Dedifferentiated amniotic fluid mesenchymal stem cell (primary cell): ENCODE measurements around the gene GTF3C4.
"Not testable (repeated sequence)": the region's sequence is repeated elsewhere in the genome, so short reads cannot be mapped to it uniquely, and the experiment has no call there.

Source experiments
- DNase-seq: peaks from one replicate; pipeline ENCODE4 v3.0.0-alpha.2; 2016; ENCODE audit errors: extremely low spot score

Gene GTF3C4

DNA sequence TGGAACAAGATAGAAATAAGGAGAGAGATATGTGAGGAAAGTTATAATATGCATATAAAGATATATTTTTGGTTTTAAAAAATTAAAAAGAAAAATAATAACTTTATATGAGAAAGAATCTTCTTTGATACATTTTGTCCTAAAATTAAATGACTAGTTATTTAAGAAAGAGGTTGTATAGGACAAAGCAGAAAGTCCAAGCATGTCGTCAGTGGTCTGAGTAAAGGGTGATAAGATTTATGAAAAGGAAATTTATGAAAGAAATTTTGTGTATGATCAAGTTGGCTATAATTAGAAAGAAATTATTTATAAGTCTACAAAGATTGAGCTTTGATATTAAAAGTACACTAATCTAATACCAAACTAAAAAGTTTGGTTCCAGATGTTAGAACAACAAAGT, 32.0 kb downstream of the GTF3C4 start:
- DNase-seq: no peak

DNA sequence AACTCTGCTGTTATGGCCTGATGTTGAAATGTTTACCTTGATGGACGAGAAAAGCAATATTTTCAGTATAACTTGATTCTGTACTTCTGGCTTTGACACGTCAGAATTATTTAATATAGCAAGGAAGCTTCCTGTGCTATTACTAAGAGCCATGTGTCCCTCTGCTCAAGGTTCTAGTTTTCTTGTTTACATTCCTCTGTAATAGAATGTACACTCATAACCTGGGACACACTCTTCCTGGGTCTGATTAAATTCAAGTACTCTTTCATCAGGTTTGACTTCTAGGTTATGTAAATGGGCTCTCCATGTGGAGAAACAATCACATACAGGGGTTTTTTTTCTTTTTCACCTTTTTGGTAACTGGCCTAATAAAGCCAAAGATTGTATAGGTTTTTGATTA, 33.1 kb downstream of the GTF3C4 start:
- DNase-seq: no peak

DNA sequence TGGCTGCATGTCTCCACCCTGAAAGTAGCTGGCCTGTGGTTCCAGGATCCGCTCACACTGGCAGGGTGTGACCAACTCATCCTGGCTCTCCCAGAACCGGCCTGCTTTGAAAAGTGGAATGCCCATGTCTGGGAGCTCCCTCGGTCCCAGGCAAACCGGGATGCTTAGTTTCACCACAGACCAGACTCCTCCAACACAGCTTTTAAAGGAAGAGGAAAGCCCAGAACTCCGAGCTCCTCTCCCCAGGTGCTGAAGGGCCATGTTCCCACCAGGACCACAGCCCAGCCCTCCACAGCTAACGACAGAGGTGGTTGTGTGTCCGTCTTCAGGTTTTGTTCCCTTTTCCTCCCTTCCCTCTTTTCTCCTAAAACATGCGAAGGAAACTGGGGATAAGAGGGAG, 38.0 kb downstream of the GTF3C4 start:
- no peak for DNase-seq

DNA sequence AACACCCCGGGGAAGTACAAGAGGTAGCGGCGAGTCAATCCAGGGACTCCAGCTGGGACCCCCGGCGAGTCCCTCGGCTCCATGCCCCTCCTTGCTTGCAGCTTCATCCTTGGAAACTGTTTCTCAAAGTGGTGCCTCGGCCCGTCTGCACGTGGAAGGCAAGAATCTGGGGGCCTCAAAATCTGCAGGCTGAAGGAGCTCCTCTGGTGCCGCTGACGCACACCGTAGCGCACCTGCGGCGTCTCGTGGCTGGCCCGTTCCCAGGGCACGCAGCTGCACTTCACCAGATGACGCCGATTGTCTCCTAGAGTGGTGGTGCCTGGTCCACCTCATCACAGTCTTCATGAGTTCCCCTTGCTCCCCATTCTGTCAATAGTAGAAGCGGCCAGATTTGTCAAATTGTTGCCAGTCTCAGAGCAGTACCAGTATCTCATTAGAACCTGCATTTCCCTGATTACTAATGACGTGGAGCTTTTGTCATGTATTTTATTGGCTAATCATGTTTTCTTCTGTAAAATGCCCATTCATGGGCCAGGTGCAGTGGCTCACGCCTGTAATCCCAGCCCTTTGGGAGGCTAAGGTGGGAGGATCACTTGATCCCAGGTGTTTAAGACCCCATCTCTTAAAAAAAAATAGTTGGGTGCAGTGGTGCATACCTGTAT, 38.6 kb downstream of the GTF3C4 start:
- DNase-seq: no peak

DNA sequence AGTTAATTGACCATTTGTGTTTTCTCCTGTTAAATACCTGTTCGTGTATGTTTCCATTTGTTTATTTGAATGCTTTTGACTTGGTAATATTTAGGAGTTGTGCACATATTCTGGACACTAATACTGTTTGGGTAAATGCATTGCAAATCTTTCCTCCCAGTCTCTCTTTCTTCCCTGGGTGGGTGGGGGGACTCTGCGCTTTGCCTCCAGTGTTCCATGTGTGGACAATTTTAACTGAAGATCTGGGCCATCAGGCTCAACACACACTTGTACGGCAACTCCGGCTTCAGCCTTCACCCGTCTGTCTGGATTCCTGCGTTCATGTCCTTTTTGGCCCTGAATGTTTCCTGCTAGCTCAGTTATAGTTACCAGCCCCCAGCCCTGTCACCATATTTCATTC, 40.1 kb downstream of the GTF3C4 start:
- no peak for DNase-seq

DNA sequence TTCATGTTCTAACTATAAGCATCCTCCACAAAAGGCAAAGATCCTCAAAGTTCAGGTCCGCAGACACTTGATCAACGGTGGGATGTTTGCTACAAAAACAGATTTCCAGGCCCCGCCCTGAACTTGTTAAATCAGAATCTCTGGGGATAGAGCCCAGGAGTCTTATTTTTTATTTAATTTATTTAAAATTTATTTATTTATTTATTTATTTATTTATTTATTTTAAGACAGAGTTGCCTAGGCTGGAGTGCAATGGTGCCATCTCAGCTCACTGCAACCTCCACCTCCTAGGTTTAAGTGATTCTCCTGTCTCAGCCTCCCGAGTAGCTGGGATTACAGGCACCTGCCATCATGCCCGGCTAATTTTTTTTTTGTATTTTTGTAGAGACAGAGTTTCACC, 40.9 kb downstream of the GTF3C4 start:
- DNase-seq: not testable (repeated sequence)

DNA sequence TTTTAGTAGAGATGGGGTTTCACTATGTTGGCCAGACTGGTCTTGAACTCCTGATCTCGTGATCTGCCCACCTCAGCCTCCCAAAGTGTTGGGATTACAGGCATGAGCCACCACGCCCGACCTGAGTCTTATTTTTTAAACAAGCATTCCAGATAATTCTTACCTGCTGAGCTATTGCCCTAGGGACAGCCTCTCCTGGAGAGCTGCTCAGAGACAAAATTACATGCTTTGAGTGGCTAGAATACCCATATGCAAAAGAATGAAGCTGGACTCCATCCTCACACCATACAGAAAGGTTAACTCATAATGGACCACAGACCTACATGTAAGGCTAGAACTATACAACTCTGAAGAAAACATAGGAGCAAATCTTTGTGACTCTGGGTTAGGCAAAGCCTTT, 41.6 kb downstream of the GTF3C4 start:
- DNase-seq: no peak

DNA sequence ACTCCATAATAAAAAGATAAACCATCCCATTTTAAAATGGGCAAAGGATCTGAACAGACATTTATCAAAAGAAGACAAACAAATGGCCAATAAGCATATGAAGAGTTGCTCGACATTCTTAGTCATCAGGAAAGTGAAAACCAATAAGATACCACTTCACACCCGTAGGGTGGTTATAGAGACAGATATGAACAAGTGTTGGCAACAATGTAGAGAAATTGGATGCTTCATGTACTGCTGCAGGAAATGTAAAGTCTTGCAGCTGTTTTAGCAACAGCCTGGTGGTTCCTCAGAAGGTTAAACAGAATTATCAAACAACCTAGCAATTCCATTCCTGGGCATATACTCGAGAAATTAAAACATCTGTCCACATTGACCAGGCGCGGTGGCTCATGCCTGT, 42.5 kb downstream of the GTF3C4 start:
- no peak for DNase-seq

DNA sequence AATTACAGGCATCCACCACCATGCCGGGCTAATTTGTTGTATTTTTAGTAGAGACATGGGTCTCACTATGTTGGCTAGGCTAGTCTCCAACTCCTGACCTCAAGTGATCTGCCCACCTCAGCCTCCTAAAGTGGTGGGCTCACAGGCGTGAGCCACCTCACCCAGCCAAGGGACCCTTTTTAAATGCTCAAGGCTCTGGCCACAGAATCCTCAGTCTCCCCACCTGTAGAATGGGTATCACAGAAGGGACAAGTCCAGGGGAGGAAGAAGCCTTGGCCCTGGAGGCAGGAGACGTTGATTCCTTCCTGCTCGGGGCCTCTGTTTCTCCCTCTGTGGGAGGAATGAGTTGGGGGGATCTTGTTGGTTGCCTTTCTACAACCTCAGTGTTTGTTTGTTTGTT, 45.7 kb downstream of the GTF3C4 start:
- no peak for DNase-seq

DNA sequence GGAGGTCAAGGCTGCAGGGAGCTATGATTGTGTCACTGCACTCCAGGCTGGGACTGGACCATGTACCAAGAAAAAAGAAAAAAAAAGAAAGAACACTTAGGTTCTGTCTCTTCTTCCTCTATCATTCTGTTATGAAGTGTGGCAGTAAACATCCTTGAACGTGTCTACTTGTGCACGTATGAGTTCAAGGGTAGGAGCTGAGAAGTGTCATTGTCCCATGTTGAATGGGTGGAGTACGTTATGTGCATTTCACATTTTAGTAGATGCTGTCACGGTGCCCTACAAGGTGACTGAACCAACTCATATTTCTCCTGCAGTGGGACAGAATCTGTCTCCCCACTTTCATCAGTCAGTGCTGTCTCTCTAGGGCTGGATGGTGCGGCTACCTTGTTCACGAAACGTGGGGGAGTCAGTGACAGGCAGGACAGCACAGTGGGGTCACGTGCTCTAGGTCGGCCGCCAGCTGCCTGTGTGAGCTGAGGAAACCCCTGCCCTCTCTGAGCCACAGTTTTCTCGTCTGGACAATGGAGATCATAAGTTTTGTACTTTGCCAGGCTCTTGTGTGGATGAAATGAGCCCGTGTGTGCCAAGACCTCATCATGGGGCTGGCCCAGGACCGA, 47.2 kb downstream of the GTF3C4 start:
- no peak for DNase-seq

DNA sequence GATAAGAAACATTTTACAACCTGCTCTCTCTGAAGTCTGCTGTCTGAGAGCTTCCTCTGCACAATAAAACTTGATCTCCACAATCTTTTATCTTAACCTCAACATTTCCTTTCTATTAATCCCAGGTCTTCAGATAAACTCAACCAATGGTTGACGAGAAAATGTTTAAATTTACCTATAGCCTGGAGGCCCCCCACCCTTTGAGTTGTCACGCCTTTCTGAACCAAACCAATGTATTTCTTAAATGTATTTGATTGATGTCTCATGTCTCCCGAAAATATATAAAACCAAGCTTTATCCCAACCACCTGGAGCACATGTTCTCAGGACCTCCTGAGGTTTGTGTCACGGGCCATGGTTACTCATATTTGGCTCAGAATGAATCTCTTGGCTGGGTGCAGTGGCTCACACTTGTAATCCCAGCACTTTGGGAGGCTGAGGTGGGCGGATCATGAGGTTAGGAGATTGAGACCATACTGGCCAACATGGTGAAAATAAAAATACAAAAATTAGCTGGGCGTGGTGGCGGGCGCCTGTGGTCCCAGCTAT, 48.2 kb downstream of the GTF3C4 start:
- not testable (repeated sequence) for DNase-seq

DNA sequence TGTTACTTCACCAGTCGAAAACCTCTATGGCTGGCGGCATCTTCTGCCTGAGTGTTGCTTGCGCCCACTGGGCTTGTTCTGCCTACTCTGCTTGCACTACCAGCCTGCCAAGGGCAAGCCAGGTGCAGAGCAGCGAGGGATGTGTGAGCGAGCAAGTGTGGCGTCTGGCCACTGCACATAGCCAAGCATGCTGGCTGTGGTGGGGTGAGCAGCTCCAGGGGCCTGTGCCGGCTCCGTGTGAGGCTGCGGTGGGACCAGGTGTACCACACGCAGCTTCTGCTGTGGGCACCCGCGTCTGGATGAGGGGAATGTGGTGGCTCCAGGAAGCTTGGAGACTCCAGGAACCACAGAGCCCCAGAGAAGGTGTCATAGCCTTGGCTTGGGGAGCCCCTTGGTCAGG, 51.4 kb downstream of the GTF3C4 start:
- DNase-seq: no peak

DNA sequence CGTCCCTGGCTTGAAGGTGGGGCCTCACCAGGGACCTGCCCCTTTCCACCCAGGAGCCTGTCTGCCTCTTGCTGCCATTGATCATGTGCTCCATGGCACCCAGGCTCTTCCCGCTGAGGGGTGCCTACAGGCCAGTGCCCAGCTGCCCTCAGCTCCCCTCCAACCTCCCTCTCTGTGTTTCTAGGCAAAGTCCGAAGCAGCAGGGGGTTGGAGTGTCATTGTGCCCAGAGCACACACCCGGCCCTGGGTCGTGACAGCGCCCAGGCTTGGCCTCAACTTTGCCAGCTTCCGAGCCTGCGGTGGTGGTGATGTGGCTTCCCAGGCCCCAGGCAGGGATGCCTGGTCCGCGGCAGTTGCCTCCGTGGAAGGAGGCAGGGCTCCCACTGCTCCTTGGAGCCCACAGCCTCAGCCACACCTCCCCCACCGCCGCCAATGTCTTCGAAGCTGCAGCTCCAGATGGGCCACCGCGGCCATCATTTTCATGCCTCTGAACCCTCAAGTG, 52.4 kb downstream of the GTF3C4 start:
- DNase-seq: no peak

DNA sequence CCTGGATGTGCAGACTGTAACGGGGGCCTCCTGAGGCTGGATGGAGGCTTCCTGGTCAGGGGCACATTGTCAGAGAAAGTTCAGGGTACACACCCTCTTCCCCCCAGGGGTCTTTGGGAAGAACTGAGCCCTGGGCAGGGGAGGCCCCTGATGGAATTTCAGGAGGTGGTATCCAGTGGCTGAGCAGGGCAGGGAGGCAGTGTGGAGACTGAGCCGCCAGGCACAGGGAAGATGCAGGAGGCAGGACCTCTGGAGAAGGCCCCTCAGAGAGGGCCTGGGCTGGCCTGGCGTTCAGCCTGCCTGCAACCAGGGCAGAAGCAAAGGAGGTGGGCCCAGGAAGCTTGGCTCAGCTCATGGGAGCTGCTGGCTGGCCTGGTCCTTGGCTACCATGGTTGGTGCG, 53.5 kb downstream of the GTF3C4 start:
- no peak for DNase-seq

DNA sequence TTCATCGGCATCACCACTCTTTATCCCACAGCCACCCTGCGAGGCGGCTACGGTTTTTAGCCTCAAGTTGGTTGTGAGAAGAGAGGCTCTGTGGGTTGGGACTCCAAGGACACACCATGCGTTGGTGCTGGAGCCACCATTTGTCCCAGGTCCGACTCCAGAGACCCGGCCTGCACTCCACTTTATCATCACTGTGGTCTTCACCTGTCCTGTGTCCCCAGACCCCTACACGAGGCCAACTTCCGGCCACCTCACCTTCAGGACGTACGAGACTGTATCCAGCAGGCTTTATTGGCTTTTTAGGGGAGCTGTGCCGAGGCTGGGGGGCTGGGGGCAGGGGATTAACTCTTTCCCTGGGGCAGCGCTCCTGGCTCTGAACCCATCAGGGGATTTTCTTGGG, 55.0 kb downstream of the GTF3C4 start:
- DNase-seq: no peak

DNA sequence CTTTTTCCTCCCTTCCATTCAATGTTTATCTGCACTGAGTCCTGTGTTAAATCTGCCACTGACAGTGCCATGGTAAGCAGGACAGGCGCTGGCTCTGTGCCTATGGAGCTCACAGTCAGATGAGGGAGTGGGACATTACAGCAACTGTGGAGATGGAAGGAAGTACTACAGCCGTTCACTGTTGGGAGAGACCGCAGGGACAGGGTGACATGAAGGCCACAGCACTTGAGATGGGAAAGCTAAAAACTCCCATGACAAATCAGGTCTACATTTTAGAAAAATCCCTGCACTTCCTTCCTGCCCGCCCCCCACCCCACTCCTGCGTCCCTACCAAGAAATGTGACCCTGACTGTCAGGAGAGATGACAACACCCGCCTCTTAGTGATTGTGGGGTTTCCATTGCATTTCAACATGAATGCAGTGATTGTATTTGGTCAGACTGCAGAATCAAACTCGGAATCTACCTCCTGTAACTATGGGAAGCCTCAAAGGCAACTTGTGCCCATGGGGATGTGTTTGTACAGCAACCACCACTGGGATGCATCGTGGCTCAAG, 56.4 kb downstream of the GTF3C4 start:
- no peak for DNase-seq

DNA sequence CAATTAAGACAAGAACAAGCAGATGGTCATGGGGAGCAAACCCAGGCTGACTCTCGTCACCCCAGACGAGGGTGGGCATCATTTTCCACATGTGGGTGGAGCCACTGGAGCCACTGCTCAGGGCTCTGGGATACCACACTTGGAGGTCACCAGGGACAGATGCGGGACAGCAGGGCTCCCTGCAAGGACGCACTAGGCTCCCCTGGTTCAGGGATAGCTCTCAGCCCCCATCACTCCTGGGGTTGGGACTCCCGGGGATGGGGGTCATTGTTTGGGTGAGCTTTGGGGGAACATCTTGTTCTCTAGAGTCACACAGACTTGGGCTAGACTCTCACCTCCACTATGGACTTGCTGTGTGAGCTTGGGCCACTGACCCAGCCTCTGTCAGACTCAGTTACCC, 57.8 kb downstream of the GTF3C4 start:
- DNase-seq: no peak

DNA sequence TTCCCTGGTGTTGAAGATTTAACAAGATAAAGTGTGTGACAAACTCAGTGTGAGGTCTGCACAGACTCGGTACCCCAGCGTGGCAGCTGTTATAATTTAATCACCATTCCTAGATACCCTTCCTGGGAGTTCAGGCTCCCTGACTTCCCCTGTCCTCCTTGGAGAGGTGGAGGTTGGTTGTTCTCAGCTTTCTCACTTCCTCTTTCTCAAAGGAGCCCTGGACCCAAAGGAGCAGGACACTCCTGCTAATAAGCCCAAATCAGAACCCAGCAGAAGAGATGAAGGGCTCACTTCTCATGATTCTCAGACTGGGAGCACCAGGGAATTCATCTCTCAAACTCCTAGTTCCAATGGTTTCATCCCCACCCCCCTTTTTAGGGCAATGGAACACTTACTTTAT, 58.2 kb downstream of the GTF3C4 start:
- DNase-seq: no peak

DNA sequence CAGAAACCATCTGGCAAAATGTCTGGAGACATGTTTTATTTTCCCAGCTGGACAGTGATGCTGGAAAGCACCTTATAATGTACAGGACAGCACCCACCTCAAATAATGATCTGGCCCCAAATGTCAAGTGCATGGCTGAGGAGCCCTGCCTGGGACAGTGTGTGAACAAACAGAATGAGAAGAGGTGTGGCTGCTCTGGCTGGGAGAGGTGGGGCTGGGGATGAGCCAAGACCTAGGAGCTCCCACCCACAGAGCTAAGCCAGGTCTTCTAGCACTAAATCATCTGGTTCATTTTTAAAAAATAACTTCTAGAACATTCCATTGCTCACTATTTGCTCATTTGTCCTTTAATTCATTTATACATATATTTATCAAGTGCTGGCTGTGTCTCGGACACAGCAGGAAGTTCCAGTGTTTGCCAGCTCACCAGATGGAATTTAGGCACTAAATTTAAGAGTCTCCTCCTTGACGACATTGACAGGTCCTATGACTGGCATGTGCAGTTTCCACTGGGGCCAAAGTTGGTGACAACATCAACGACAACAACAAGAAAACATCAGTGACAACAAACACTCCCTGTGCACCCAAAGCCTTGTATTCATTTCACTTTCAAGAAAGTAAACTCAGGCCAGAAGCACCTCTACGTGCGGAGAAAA, 59.1 kb downstream of the GTF3C4 start:
- DNase-seq: no peak

DNA sequence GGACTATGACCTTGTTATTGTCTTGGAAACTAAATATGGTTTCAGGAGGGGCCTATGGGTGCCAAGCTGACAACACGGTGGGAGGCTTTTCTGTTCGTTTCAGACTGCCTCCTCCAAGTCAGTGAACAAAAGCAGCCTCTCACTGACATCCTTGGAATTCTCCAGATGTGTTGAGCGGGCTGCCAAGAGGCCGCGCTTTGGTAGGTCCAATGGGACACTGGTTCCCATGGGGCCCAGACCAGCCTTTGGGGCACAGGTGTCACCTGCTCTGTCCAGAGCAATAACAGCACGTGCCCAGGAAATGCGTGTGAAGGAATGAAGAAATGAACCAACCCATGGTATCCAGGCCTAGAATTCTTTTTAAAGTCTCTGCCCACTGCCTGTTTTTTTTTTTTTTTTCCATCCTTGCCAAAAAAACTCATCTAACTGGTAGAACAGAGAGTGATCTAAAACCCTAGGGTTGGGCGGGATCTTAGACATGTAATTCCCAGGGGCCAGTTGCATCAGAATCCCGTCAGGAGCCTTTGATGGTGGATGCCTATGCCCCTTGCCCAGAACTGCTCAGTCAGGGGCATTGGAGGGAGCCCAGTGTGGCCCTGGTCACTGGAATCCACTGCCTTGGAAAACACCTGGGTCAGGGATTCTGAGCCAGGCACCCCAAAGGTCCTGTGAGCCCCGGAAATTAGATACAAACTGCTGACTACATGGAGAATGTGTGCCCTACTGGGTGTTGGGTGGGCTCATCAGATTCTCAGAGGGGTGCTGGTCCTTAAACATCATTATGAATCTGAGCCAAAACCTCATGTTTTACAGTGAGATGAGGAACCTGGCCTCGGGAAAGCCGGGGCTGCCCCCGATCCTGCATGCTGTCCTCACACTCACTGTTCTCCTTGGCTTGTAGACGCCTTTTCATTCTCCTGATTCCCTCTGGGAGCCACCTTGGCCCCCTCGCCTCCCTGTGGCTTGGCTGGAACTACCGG, 60.1 kb downstream of the GTF3C4 start:
- no peak for DNase-seq

DNA sequence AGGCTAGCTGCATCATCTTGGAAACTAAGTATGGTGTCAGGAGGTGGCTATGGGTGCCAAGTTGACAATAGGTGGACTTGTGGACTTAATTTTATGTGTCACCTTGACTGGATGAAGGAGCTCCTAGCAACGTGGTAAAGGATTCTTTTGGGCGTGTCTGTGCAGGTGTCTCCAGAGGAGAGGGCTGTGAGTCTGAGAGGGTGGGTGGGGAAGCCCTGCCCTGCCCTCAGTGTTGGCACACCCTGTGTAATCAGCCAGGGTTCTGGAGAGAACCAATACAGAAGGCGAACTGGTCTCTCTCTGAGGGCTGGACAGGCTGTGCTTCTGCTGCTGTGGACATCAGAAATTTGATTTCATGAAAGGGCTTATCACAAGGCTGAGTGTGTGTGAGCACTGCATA, 61.0 kb downstream of the GTF3C4 start:
- DNase-seq: no peak
